ENCODE results near the gene DDB1.

The DDB1 gene

DNA sequence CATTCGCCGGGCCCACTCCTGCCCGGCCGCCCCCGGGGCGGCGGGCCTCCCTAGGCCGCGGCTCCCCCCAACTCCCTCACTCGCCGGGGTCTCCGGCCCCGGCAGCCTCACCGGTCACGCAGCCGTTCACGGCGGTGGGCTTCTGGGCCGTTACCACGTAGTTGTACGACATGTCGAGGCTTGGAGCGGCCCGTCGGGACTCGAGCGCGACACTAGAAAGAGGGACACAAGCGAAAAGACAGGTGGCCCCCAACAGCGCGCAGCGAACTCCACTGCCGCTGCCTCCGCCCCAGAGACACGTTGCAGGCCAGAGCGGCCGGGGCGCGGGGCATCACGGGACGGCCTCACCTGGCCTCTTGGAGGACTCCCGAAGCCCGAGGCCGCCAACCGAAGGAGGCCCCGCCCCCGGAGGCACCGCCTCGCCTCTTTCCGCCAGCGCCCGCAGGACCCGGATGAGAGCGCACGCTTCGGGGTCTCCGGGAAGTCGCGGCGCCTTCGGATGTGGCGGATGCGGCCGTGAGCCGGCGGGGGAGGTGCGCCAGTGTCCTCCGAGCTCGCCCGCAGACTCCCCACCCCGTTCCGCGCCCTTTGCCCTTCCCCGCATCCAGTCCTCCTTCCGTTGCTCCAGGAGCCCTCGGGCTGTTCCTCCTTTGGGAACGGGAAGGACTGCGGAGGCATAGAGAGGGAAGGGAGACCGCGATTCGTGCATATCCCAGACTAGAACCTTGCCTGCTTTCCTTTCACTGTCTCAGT lies at the start of gene DDB1, which contains the start of gene TKFC:
Gene DDB1, minus strand, starts transcription at position 309 of the 753 bp plus-strand sequence. Its CDS starts 137 bp downstream, at position 172.
Gene TKFC, plus strand, starts transcription at position 432 of the 753 bp plus-strand sequence. CDS start 1,501 bp downstream, outside the sequence.
- no peaks in the 10 kb centered on the region for H3K9me3 Mint-ChIP-seq
- peak within 1 kb of the TSS; percentile 95 for H3K4me3 Mint-ChIP-seq
- H3K27me3 Mint-ChIP-seq (ENCODE audit: low read depth, poor library complexity), result no peaks in the 10 kb centered on the region
- peaks cover 59% of the 10 kb centered on the region for H3K4me1 Mint-ChIP-seq
- H3K36me3 Mint-ChIP-seq (ENCODE audit: low read depth), result peaks cover 20% of the 10 kb centered on the region
- DNase-seq, result peak; percentile 96
- TF ChIP-seq, protein P1, sequence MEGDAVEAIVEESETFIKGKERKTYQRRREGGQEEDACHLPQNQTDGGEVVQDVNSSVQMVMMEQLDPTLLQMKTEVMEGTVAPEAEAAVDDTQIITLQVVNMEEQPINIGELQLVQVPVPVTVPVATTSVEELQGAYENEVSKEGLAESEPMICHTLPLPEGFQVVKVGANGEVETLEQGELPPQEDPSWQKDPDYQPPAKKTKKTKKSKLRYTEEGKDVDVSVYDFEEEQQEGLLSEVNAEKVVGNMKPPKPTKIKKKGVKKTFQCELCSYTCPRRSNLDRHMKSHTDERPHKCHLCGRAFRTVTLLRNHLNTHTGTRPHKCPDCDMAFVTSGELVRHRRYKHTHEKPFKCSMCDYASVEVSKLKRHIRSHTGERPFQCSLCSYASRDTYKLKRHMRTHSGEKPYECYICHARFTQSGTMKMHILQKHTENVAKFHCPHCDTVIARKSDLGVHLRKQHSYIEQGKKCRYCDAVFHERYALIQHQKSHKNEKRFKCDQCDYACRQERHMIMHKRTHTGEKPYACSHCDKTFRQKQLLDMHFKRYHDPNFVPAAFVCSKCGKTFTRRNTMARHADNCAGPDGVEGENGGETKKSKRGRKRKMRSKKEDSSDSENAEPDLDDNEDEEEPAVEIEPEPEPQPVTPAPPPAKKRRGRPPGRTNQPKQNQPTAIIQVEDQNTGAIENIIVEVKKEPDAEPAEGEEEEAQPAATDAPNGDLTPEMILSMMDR (IDR thresholded peaks at IDR 0.05), result no peak
- peak within 1 kb of the TSS; percentile 98 for H3K27ac Mint-ChIP-seq

- Mint-ChIP-seq H3K4me3 (no peak overlapping the region), H3K36me3 (ENCODE audit: low read depth) (peaks cover 22% of the 10 kb centered on the region), H3K4me1 (no peaks in the 10 kb centered on the region), H3K27ac (no peak overlapping the region), H3K9me3 (no peaks in the 10 kb centered on the region), H3K27me3 (ENCODE audit: low read depth, poor library complexity) (no peaks in the 10 kb centered on the region)
- DNase-seq, result no peak
- TF ChIP-seq, protein P1 (IDR thresholded peaks at IDR 0.05), result no peak
Observed at GRCh38 chr11:61380884-61381283, 48.0 kb upstream of the DDB1 start.

GRCh38 chr11:61378713-61379313 lies 45.9 kb upstream of the DDB1 start:
- Mint-ChIP-seq H3K36me3 (ENCODE audit: low read depth) (peaks cover 43% of the 10 kb centered on the region), H3K4me3 (no peak overlapping the region), H3K4me1 (no peaks in the 10 kb centered on the region), H3K9me3 (peaks cover 18% of the 10 kb centered on the region), H3K27ac (peak overlapping the region; percentile 43), H3K27me3 (ENCODE audit: low read depth, poor library complexity) (no peaks in the 10 kb centered on the region)
- DNase-seq, result no peak
- TF ChIP-seq, protein P1 (IDR thresholded peaks at IDR 0.05), result no peak

- H3K36me3 Mint-ChIP-seq (ENCODE audit: low read depth), result peaks cover 54% of the 10 kb centered on the region
- no peaks in the 10 kb centered on the region for H3K27me3 Mint-ChIP-seq (ENCODE audit: low read depth, poor library complexity)
- DNase-seq, result no peak
- no peak overlapping the region for H3K27ac Mint-ChIP-seq
- H3K4me1 Mint-ChIP-seq, result no peaks in the 10 kb centered on the region
- no peak overlapping the region for H3K4me3 Mint-ChIP-seq
- peaks cover 28% of the 10 kb centered on the region for H3K9me3 Mint-ChIP-seq
- TF ChIP-seq, protein P1 (IDR thresholded peaks at IDR 0.05), result no peak
Observed at GRCh38 chr11:61377461-61378160, 44.7 kb upstream of the DDB1 start.

DNA sequence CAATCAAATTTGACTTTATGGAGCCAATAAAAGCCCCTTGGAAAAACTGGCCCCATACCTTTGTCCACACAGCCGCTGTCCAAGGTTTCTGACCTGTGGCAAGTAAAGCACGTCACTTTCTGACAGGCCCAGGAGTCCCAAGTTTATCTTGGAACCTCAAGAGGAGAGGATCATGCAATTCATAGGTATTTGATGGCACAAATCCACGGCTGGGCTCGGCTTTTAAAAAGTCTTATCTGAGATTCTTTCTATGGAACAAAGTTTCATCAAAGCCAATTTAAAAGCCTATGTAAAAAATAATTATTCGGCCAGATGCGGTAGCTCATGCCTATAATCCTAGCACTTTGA lies 42.8 kb upstream of the DDB1 start:
- no peak overlapping the region for H3K27ac Mint-ChIP-seq
- no peaks in the 10 kb centered on the region for H3K4me1 Mint-ChIP-seq
- no peak overlapping the region for H3K4me3 Mint-ChIP-seq
- TF ChIP-seq, protein P1 (IDR thresholded peaks at IDR 0.05), result no peak
- H3K36me3 Mint-ChIP-seq (ENCODE audit: low read depth), result peaks cover 73% of the 10 kb centered on the region
- no peaks in the 10 kb centered on the region for H3K27me3 Mint-ChIP-seq (ENCODE audit: low read depth, poor library complexity)
- peaks cover 44% of the 10 kb centered on the region for H3K9me3 Mint-ChIP-seq
- DNase-seq, result no peak
